ENCODE data around the gene INVS. TPM values are rescaled to one million over a fixed set of nuclear protein-coding genes. Genes with fewer than 3 reads are reported as not detected.

The INVS gene
- polyA plus RNA-seq, 3 donors = 2.9 to 6.7 (median 4.2) TPM

DNA sequence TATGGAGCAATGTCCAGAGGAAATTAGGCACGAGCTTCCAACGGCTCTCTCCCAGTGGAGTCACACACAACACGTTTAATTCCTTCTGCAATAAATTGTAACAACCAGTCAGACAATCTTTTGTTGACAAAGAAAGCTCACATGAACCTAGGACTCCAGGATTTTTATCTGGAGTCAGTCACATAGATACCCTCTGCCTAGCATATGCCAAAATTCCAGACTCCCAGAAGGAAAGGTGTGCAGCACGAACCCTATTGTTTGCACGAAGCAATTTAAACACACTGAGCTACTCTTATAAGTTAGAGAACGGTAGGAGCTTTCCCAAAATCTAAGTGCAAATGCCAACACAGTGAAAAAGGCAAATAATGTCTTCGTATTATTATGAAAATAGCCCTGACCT, 186.6 kb downstream of the INVS start:
- Histone ChIP-seq H3K27ac (ENCODE audit: low read depth in 1 of 2, low read length in 2 of 2) (no peak overlapping the region), H3K4me3 (replicated peaks in 1 of 3; ENCODE audit: low read depth in 2 of 3, low read length in 3 of 3) (no peak overlapping the region), H3K4me2 (replicated peaks; ENCODE audit: extremely low read depth, low read length, poor library complexity, severe bottlenecking) (no peak overlapping the region), H3K27me3 (ENCODE audit: control insufficient read depth in 2 of 2, insufficient read depth in 2 of 2, low read length in 2 of 2) (no peaks in the 10 kb centered on the region), H3K4me1 (ENCODE audit: control insufficient read depth in 1 of 2, insufficient read depth in 2 of 2, low read length in 2 of 2) (no peaks in the 10 kb centered on the region), H2AFZ (ENCODE audit: insufficient read depth, low read depth, low read length, poor library complexity, severe bottlenecking) (no peak overlapping the region), H3K9ac (ENCODE audit: insufficient read depth, low read length, poor library complexity, severe bottlenecking) (no peak overlapping the region), H3K9me3 (replicated peaks in 1 of 2; ENCODE audit: control insufficient read depth in 1 of 2, insufficient read depth in 1 of 2, low read length in 2 of 2) (peaks cover 16 to 17% of the 10 kb centered on the region in 2 donors), H4K20me1 (ENCODE audit: insufficient read depth, low read length) (no peaks in the 10 kb centered on the region), H3K79me2 (ENCODE audit: insufficient read depth, low read length) (no peaks in the 10 kb centered on the region), H3K36me3 (replicated peaks in 1 of 2; ENCODE audit: control insufficient read depth in 1 of 2, insufficient read depth in 2 of 2, low read length in 2 of 2) (peaks cover 8 to 52% of the 10 kb centered on the region in 2 donors)
- peaks cover 2% of the 10 kb centered on the region for H3K4me1 Mint-ChIP-seq
- H3K36me3 Mint-ChIP-seq = peaks cover 32 to 55% of the 10 kb centered on the region in 2 donors
- WGBS (ENCODE audit: insufficient coverage) = 100% methylated on average over 4 of the region's 7 CpGs
- DNase-seq = no peak
- TF ChIP-seq CTCF (IDR thresholded peaks at IDR 0.05) = no peak
- intact Hi-C loops (cut with micrococcal nuclease) = no loop called here
- H3K27me3 Mint-ChIP-seq (ENCODE audit: low read depth in 3 of 3) = peaks cover 0 to 1% (median 0%) of the 10 kb centered on the region in 3 donors
- H3K4me3 Mint-ChIP-seq = no peak overlapping the region
- H3K27ac Mint-ChIP-seq = no peak overlapping the region
- peaks cover 12 to 26% (median 22%) of the 10 kb centered on the region in 7 donors for H3K9me3 Mint-ChIP-seq

GRCh38 chr9:100286257-100286656, 187.2 kb downstream of the INVS start:
- no peak overlapping the region for H3K4me3 Mint-ChIP-seq
- Histone ChIP-seq H4K20me1 (ENCODE audit: insufficient read depth, low read length) (no peaks in the 10 kb centered on the region), H3K27me3 (ENCODE audit: control insufficient read depth in 2 of 2, insufficient read depth in 2 of 2, low read length in 2 of 2) (no peaks in the 10 kb centered on the region), H3K4me3 (replicated peaks in 1 of 3; ENCODE audit: low read depth in 2 of 3, low read length in 3 of 3) (no peak overlapping the region), H3K36me3 (replicated peaks in 1 of 2; ENCODE audit: control insufficient read depth in 1 of 2, insufficient read depth in 2 of 2, low read length in 2 of 2) (peaks cover 8 to 56% of the 10 kb centered on the region in 2 donors), H3K4me2 (replicated peaks; ENCODE audit: extremely low read depth, low read length, poor library complexity, severe bottlenecking) (no peak overlapping the region), H3K9me3 (replicated peaks in 1 of 2; ENCODE audit: control insufficient read depth in 1 of 2, insufficient read depth in 1 of 2, low read length in 2 of 2) (peaks cover 16 to 17% of the 10 kb centered on the region in 2 donors), H3K4me1 (ENCODE audit: control insufficient read depth in 1 of 2, insufficient read depth in 2 of 2, low read length in 2 of 2) (no peaks in the 10 kb centered on the region), H3K9ac (ENCODE audit: insufficient read depth, low read length, poor library complexity, severe bottlenecking) (no peak overlapping the region), H2AFZ (ENCODE audit: insufficient read depth, low read depth, low read length, poor library complexity, severe bottlenecking) (no peak overlapping the region), H3K27ac (ENCODE audit: low read depth in 1 of 2, low read length in 2 of 2) (no peak overlapping the region), H3K79me2 (ENCODE audit: insufficient read depth, low read length) (no peaks in the 10 kb centered on the region)
- DNase-seq = peak; percentile 9 to 17 (median 14)
- peaks cover 0 to 1% (median 0%) of the 10 kb centered on the region in 3 donors for H3K27me3 Mint-ChIP-seq (ENCODE audit: low read depth in 3 of 3)
- TF ChIP-seq CTCF (IDR thresholded peaks at IDR 0.05) = no peak
- peaks cover 33 to 61% of the 10 kb centered on the region in 2 donors for H3K36me3 Mint-ChIP-seq
- intact Hi-C loops (cut with micrococcal nuclease) = no loop called here
- peaks cover 12 to 26% (median 22%) of the 10 kb centered on the region in 7 donors for H3K9me3 Mint-ChIP-seq
- 57% methylated on average over 2 of the region's 6 CpGs for WGBS (ENCODE audit: insufficient coverage)
- peaks cover 2% of the 10 kb centered on the region for H3K4me1 Mint-ChIP-seq
- peak overlapping the region in 1 of 7 donors; percentile 21 for H3K27ac Mint-ChIP-seq
